H1 (cell line): Measurements from ENCODE around the gene CRK. TPM values are rescaled to one million over a fixed set of nuclear protein-coding genes. Genes with fewer than 3 reads are reported as not detected.

Source experiments
- ATF2 ChIP-seq: IDR thresholded peaks from 2 replicates; pipeline ENCODE4 v1.6.1; 2012; ENCODE audit warnings: low read length, inconsistent platforms
- CBX8 ChIP-seq: fragments of 300-800, 300-1000 bp; sonication (generic); IDR thresholded peaks from 2 replicates; pipeline ENCODE4 v1.7.1; 2016; ENCODE audit warnings: low read depth, low read length, borderline replicate concordance
- EGR1 ChIP-seq: IDR thresholded peaks from 2 replicates; pipeline ENCODE4 v1.6.1; 2011; ENCODE audit warnings: low read depth, low read length, borderline replicate concordance
- FOSL1 ChIP-seq: IDR thresholded peaks from 2 replicates; pipeline ENCODE4 v1.6.1; 2011; ENCODE audit warnings: mild to moderate bottlenecking, low read depth, low read length, moderate library complexity; ENCODE audit not compliant: insufficient read depth
- MAFK ChIP-seq: IDR thresholded peaks from 2 replicates; pipeline ENCODE4 v1.6.1; 2012; ENCODE audit warnings: low read depth, mild to moderate bottlenecking, improper control_type of control experiment, low read length
- POLR2AphosphoS5 ChIP-seq: IDR thresholded peaks from 2 replicates; pipeline ENCODE4 v1.6.1; 2011; ENCODE audit warnings: low read depth, low read length
- RNF2 ChIP-seq: fragments of 200-900, 300-1000 bp; sonication (generic); IDR thresholded peaks from 2 replicates; pipeline ENCODE4 v1.7.1; 2016; ENCODE audit warnings: borderline replicate concordance, low read depth, mild to moderate bottlenecking, antibody characterized with exemption, low read length; ENCODE audit not compliant: poor library complexity, severe bottlenecking; ENCODE audit errors: missing control alignments
- RXRA ChIP-seq: IDR thresholded peaks from 2 replicates; pipeline ENCODE4 v1.6.1; 2011; ENCODE audit warnings: low read depth, mild to moderate bottlenecking, low read length, moderate library complexity; ENCODE audit not compliant: insufficient read depth
- SAP30 ChIP-seq: fragments of 300-600 bp; sonication (generic); IDR thresholded peaks from 2 replicates; pipeline ENCODE4 v1.7.1; 2012; ENCODE audit warnings: low read length, moderate library complexity, mild to moderate bottlenecking, inconsistent platforms; ENCODE audit not compliant: insufficient read depth, insufficient replicate concordance
- TEAD4 ChIP-seq: IDR thresholded peaks from 2 replicates; pipeline ENCODE4 v1.6.1; 2012; ENCODE audit warnings: low read depth, low read length, inconsistent platforms, mixed read lengths
- polyA plus RNA-seq, 7 experiments: library from polyadenylated mRNA; depleted of rRNA in 3 of 7; stranded (reverse) in 5 of 7; unstranded in 2 of 7; fragments of >200 nt in 5 of 7; fragments of 200-250 nt in 2 of 7; gene quantifications; 1 replicate in 5 of 7; 2 replicates in 1 of 7; 4 replicates in 1 of 7; pipeline versions ENCODE4 v1.2.1 to v1.2.3, GENCODE V29; 2011 to 2013; ENCODE audit warnings: missing spikeins in 2 of 7, mixed read lengths in 2 of 7
- total RNA-seq: library from RNA; stranded (reverse); fragmentation: NEBNext Ultra II Directional; extraction: Animal tissue kit (Norgen Biotek cat#: 25700); gene quantifications from 2 replicates; pipeline ENCODE4 v1.2.1, GENCODE V29; 2021

The CRK gene
- total and polyA plus RNA-seq, 2 of the 8 experiments (the other 6 are each of a cell fraction or from before 2014, with no cell fraction given): 32.8 to 57.1 TPM

- TF ChIP-seq ATF2 (no peak), MAFK (no peak), RNF2 (no peak), RXRA (no peak), CBX8 (no peak), FOSL1 (no peak), POLR2AphosphoS5 (no peak), SAP30 (no peak), TEAD4 (no peak), EGR1 (no peak)
Observed at GRCh38 chr17:1488826-1489270, 32.8 kb upstream of the CRK start (continued).
